ENCODE measurements around the gene NAA40.

Gene NAA40

GRCh38 chr11:63908631-63909401 lies 30.0 kb upstream of the NAA40 start:
- ATAC-seq = no peak

GRCh38 chr11:63909591-63910506 lies 29.0 kb upstream of the NAA40 start:
- TF ChIP-seq ZNF70 (CRISPR knock-in tag; IDR thresholded peaks at IDR 0.05) (peak; percentile 9; the same call in 1 of the 2 replicates), ZNF8 (CRISPR knock-in tag; IDR thresholded peaks at IDR 0.05) (no peak)
- ATAC-seq = peak; percentile 40; the same call in 1 of the 3 replicates

More at GRCh38 chr11:63908631-63909401, 30.0 kb upstream of the NAA40 start:
- no peak for TF ChIP-seq ARNTL (CRISPR knock-in tag; IDR thresholded peaks at IDR 0.05; ENCODE audit: borderline replicate concordance, low read depth)
- TF ChIP-seq CREB5 (CRISPR knock-in tag; IDR thresholded peaks at IDR 0.05; ENCODE audit: low read depth) = no peak
- no peak for TF ChIP-seq ZNF70 (CRISPR knock-in tag; IDR thresholded peaks at IDR 0.05)
- TF ChIP-seq ZC3H10 (CRISPR knock-in tag; IDR thresholded peaks at IDR 0.05) = no peak
- TF ChIP-seq, protein P1, sequence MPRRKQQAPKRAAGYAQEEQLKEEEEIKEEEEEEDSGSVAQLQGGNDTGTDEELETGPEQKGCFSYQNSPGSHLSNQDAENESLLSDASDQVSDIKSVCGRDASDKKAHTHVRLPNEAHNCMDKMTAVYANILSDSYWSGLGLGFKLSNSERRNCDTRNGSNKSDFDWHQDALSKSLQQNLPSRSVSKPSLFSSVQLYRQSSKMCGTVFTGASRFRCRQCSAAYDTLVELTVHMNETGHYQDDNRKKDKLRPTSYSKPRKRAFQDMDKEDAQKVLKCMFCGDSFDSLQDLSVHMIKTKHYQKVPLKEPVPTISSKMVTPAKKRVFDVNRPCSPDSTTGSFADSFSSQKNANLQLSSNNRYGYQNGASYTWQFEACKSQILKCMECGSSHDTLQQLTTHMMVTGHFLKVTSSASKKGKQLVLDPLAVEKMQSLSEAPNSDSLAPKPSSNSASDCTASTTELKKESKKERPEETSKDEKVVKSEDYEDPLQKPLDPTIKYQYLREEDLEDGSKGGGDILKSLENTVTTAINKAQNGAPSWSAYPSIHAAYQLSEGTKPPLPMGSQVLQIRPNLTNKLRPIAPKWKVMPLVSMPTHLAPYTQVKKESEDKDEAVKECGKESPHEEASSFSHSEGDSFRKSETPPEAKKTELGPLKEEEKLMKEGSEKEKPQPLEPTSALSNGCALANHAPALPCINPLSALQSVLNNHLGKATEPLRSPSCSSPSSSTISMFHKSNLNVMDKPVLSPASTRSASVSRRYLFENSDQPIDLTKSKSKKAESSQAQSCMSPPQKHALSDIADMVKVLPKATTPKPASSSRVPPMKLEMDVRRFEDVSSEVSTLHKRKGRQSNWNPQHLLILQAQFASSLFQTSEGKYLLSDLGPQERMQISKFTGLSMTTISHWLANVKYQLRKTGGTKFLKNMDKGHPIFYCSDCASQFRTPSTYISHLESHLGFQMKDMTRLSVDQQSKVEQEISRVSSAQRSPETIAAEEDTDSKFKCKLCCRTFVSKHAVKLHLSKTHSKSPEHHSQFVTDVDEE (CRISPR knock-in tag; IDR thresholded peaks at IDR 0.05) = no peak
- TF ChIP-seq ZNF565 (CRISPR knock-in tag; conservative IDR thresholded peaks at IDR 0.05; ENCODE audit: low read depth) = no peak
- TF ChIP-seq, protein P2, sequence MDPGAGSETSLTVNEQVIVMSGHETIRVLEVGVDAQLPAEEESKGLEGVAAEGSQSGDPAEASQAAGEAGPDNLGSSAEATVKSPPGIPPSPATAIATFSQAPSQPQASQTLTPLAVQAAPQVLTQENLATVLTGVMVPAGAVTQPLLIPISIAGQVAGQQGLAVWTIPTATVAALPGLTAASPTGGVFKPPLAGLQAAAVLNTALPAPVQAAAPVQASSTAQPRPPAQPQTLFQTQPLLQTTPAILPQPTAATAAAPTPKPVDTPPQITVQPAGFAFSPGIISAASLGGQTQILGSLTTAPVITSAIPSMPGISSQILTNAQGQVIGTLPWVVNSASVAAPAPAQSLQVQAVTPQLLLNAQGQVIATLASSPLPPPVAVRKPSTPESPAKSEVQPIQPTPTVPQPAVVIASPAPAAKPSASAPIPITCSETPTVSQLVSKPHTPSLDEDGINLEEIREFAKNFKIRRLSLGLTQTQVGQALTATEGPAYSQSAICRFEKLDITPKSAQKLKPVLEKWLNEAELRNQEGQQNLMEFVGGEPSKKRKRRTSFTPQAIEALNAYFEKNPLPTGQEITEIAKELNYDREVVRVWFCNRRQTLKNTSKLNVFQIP (CRISPR knock-in tag; IDR thresholded peaks at IDR 0.05; ENCODE audit: borderline replicate concordance, low read depth) = no peak
- TF ChIP-seq TOX (CRISPR knock-in tag; IDR thresholded peaks at IDR 0.05; ENCODE audit: borderline replicate concordance) = no peak

DNA sequence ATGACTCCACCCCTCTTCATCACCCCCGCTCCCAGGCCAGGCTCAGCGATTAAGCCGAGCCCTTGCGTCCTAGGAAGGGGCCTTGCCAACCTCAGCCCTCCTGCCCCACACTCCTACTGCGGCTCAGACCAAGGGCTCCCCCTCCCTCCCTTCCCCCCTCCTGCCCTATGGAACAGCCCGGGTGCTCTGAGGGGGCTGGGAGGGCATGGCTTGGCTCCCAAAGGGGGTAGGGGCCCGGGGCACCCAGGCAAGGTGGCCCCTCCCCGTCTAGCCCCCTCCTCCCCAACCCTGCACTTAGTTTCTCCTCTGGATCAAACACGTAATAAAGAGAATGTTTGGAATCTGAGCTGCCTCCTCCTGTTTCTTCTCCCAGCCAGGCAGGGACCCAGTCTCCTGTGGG lies 28.1 kb upstream of the NAA40 start:
- TF ChIP-seq TCF4 (CRISPR knock-in tag; IDR thresholded peaks at IDR 0.05; ENCODE audit: borderline replicate concordance) (no peak), ARNTL (CRISPR knock-in tag; IDR thresholded peaks at IDR 0.05; ENCODE audit: borderline replicate concordance, low read depth) (no peak), RARB (CRISPR knock-in tag; IDR thresholded peaks at IDR 0.05) (no peak), ZFP3 (CRISPR knock-in tag; IDR thresholded peaks at IDR 0.05) (no peak), GLIS3 (CRISPR knock-in tag; IDR thresholded peaks at IDR 0.05) (no peak), ZNF70 (CRISPR knock-in tag; IDR thresholded peaks at IDR 0.05) (no peak), ZNF8 (CRISPR knock-in tag; IDR thresholded peaks at IDR 0.05) (no peak), BACH2 (CRISPR knock-in tag; IDR thresholded peaks at IDR 0.05; ENCODE audit: borderline replicate concordance) (no peak), ESRRG (CRISPR knock-in tag; IDR thresholded peaks at IDR 0.05) (no peak), ZNF565 (CRISPR knock-in tag; conservative IDR thresholded peaks at IDR 0.05; ENCODE audit: low read depth) (no peak), ZFP30 (CRISPR knock-in tag; IDR thresholded peaks at IDR 0.05) (no peak), TOX (CRISPR knock-in tag; IDR thresholded peaks at IDR 0.05; ENCODE audit: borderline replicate concordance) (no peak)
- TF ChIP-seq, protein P2 (CRISPR knock-in tag; IDR thresholded peaks at IDR 0.05; ENCODE audit: borderline replicate concordance, low read depth) = no peak
- TF ChIP-seq, protein P1 (CRISPR knock-in tag; IDR thresholded peaks at IDR 0.05) = no peak
- ATAC-seq = no peak

All from SK-N-SH treated with all-trans-retinoic acid at 6 μM for 48 hours (cell line).